GM19372 (cell line): Measurements from ENCODE around the gene MRPS2.

Experiments
- ATAC-seq: cut with Tn5 transposase; IDR thresholded peaks from one replicate; pipeline ENCODE4 v1.9.1; 2021; ENCODE audit warnings: mild to moderate bottlenecking, low read depth, moderate library complexity; ENCODE audit not compliant: unreplicated experiment

MRPS2 gene

GRCh38 chr9:135498381-135499126 is 1.9 kb upstream of the MRPS2 start:
- ATAC-seq: no peak

- no peak for ATAC-seq
Observed at GRCh38 chr9:135499326-135500070, 984 bp upstream of the MRPS2 start.

GRCh38 chr9:135500071-135500524 is 384 bp upstream of the MRPS2 start:
- ATAC-seq: no peak

DNA sequence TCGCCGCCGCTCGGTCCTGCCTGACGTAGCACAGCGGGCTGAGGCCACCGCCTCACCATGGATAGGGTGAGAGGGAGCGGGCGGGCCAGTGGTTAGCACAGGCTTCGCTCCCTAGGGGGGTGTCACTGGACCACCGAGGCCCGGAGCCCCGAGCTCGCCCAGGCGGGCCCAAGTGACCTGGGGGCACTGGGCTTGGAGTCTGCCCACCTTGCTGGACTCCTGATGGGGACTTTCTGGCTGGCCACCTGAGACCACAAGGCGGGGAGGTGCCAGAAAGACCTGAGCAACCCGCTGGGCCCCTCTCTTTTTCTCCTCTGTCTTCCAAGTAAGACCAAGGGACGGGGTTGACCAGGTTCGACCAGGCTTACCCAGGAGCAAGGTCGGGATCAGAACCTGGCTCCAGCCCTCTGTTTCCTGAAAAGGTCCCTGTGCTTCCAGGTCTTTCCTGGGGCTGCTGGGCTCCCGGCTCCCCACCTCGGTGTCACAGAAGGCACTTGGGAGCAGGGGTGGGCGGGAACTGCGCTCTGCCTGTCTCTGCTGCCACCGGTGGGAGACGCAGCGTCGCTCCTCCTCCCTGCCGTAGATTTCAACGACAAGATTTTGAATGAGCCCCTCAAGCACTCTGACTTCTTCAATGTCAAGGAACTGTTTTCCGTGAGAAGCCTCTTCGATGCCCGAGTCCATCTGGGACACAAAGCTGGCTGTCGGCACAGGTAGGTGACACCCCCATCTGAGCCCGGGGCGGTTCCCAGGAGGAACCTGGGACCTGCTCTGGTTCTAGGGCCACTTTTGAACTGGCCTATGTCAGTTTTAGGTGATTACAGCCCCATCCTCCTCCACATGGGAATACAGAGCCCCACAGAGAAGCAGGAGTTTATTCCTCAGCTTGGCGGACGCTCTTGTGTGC is 1.0 kb downstream of the MRPS2 start:
- ATAC-seq: no peak

- ATAC-seq: no peak
Observed at GRCh38 chr9:135502168-135502872, 1.8 kb downstream of the MRPS2 start.

DNA sequence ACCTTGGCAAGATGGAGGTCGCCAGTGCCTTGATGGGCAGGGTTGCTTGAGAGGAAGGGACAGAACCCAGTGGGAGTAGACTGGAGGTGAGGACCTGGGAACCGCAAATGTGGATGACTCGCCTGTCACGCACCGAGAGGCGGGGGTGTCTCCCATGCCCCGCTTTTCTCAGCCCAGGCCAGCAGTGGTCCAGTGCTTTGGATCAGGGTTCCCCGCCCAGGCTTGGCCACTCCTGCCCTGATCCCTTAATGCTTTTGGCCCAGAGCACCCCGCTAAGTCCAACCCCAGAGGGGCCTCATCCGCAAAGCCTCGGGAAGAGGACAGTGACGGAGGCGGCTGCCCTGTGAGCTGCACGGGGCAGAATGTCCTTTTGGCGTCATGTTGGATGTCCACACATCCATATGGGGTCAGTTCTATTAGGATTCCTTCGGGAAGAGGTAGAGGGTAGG is 2.4 kb downstream of the MRPS2 start:
- ATAC-seq: no peak

DNA sequence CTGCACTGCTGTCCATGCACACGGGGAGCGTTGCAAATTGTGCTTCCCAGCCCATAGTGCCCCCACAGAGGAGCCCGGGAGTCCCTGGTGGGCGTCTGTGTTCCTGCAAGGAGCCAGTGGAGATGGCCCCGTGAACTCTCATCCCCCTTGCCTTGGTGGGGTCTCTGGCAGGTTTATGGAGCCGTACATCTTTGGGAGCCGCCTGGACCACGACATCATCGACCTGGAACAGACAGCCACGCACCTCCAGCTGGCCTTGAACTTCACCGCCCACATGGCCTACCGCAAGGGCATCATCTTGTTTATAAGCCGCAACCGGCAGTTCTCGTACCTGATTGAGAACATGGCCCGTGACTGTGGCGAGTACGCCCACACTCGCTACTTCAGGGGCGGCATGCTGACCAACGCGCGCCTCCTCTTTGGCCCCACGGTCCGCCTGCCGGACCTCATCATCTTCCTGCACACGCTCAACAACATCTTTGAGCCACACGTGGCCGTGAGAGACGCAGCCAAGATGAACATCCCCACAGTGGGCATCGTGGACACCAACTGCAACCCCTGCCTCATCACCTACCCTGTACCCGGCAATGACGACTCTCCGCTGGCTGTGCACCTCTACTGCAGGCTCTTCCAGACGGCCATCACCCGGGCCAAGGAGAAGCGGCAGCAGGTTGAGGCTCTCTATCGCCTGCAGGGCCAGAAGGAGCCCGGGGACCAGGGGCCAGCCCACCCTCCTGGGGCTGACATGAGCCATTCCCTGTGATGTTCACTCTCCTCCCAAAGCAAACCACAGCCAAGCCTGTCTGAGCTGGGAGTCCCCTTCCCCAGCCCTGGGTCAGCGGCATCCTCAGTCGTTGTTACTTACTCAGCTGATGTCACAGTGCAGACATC is 3.1 kb downstream of the MRPS2 start:
- no peak for ATAC-seq

GRCh38 chr9:135504262-135505243 is 4.1 kb downstream of the MRPS2 start:
- no peak for ATAC-seq

- ATAC-seq: no peak
Observed at GRCh38 chr9:135505406-135506187, 5.1 kb downstream of the MRPS2 start.

GRCh38 chr9:135506327-135507103 is 6.0 kb downstream of the MRPS2 start:
- no peak for ATAC-seq

- ATAC-seq: no peak
Observed at GRCh38 chr9:135507104-135508035, 6.9 kb downstream of the MRPS2 start.

DNA sequence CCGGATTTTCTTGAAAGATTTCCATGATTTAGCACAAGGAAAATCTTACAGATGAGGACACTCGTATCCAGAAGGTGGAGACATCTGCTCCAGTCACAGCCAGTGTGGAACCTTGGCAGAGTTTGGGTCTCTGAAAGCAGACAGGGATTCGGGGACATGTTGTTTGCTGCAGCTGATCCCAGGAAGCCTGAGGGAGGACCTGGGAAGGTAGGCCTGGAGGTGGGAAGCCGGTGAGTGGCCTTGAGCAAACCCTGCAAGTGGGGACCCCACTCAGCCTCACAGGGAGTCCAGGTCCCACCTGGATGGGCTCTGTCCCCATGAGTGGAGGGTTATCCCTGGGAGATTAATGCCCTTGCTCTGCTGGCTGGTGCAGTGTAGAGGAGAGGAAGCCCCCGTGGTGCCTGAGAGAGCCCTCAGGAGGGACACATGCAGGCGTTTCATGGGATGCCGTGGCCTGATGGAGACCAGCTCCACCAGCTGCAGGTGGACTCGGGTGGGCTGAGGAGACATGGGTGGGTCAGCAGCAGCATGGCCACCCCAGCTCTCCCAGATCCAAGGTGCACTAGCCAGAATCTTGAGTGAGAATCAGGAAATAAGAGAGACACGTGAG is 7.8 kb downstream of the MRPS2 start:
- ATAC-seq: no peak

GRCh38 chr9:135509458-135509857 is 9.0 kb downstream of the MRPS2 start:
- ATAC-seq: no peak

DNA sequence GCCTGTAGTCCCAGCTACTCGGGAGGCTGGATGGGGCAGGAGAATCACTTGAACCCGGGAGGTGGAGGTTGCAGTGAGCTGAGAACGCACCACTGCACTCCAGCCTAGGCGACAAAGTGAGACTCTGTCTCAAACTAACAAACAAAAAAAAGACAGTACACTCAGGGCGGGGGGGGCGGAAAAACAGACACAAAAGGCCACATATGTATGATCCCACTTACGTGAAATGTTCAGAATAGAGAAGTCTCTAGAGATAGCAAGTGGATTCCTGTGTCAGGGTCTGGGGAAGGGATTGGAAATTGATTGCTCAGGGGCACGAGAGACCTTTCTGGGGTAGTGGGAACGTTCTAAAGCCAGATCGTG is 11.7 kb downstream of the MRPS2 start:
- no peak for ATAC-seq

GRCh38 chr9:135512904-135513303 is 12.4 kb downstream of the MRPS2 start:
- ATAC-seq: no peak
